ENCODE data around the gene DNAJC5G.
"Not testable (repeated sequence)": the region's sequence is repeated elsewhere in the genome, so short reads cannot be mapped to it uniquely, and the experiment has no call there.

DNAJC5G gene

GRCh38 chr2:27280826-27281225 is 5.6 kb downstream of the DNAJC5G start:
- no peak for FAIRE-seq
- no peak for DNase-seq (ENCODE audit: low spot score)

DNA sequence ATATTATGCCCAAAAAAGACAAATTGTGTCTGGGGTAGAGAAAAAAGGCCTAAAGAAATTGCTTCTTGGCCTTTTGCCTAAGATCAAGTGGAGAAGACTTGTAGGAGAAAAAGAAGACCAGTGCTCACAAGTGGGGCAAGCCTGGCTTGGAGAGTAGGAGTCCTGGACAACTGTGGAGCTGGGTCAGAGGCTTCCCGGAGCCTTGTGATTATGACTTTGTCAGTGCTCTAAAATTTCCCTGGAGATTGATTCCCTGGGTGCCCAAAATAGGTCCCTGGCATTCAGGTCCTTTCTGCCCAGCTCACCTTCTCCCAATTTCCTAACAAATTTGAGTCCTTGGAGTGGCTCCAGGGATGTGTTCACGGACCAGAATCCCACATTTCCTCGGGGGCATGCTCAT is 6.2 kb downstream of the DNAJC5G start:
- DNase-seq (ENCODE audit: low spot score) (no peak), FAIRE-seq (no peak)

GRCh38 chr2:27281855-27282559 is 6.8 kb downstream of the DNAJC5G start, which contains the start of gene TRIM54:
TSS of gene TRIM54 (plus strand) at chr2:27282429. CDS start at chr2:27282732, 303 bp downstream.
- DNase-seq (ENCODE audit: low spot score) (peak; percentile 13), FAIRE-seq (no peak)

DNA sequence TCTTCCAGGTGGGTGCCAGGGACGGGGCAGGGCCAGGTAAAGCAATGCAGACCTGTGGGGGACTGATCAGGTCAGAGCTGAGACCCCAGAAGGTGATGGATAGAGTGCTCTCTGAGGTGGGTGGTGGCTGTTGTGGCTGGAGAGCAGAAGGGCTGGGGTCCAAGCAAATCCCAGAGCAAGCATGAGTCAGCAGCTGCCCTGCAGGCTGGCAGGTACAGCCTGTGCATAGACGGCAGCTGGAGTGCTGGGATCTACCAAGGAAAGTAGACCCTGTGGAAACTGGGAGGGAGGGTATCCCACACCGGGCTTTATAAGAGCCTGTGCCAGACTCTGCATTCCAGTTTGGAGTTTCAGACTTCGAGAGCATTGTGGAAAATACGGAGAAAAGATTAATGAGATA is 7.7 kb downstream of the DNAJC5G start:
- DNase-seq (ENCODE audit: low spot score): no peak
- FAIRE-seq: no peak

- FAIRE-seq (no peak), DNase-seq (ENCODE audit: low spot score) (no peak)
Observed at GRCh38 chr2:27284996-27285395, 9.8 kb downstream of the DNAJC5G start.

- FAIRE-seq: no peak
- DNase-seq (ENCODE audit: low spot score): no peak
Observed at GRCh38 chr2:27285481-27285880, 10.2 kb downstream of the DNAJC5G start.

GRCh38 chr2:27288610-27289009 is 13.4 kb downstream of the DNAJC5G start:
- no peak for FAIRE-seq
- no peak for DNase-seq (ENCODE audit: low spot score)

GRCh38 chr2:27290549-27290948 is 15.3 kb downstream of the DNAJC5G start:
- no peak for FAIRE-seq

DNA sequence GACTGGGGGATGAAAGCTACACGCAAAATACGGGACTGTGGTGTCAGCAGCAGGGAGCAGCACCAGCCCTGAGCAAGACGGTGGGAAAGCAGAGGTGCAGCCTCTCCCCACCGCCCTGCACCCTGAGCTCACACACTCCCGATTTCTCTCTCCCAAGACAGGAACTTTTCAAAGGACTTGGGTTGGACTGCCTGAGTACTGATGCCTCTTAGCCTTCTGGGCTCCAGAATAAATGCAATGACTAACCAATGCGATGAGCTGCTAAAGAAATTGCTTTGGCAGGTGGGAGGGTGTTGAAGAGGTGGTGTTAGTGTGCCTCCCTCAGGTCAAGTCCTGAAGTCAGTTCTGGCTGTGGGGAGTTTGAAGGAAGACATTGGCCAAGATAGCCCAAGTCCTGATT is 16.6 kb downstream of the DNAJC5G start:
- DNase-seq (ENCODE audit: low spot score) (no peak), FAIRE-seq (no peak)

More at GRCh38 chr2:27290549-27290948, 15.3 kb downstream of the DNAJC5G start:
- no peak for DNase-seq (ENCODE audit: low spot score)

DNA sequence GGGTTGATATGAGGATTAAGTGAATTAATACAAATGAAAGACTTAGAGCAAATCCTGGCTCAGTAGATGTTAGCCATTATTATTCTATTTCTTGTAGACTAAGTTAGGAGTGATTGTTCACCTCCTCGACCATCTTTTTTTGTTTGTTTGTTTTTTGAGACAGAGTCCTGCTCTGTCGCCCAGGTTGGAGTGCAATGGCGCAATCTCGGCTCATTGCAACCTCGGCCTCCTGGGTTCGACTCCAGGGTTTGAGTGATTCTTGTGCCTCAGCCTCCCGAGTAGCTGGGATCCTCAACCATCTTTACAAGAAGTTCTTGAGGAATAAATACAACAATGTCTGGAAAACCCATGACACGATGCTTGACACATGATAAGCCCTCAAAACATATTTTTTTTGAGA is 19.7 kb downstream of the DNAJC5G start:
- FAIRE-seq: no peak

DNA sequence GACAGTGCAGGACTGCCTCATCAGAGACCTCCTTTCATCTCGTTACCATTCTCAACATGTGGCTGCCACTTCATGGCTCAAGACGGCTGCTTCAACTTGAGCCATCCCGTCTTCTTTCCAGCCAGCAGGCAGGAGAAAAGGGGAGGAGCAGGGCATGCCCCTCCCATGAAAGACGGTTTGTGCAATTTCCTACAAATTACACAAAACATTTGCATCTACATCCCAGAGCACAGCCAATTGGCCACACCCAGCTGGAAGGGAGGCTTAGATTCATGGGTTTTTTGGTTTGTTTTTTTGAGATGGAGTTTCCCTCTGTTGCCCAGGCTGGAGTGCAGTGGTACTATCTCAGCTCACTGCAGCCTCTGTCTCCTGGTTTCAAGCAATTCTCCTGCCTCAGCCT is 21.2 kb downstream of the DNAJC5G start:
- no peak for DNase-seq (ENCODE audit: low spot score)
- FAIRE-seq: no peak

More for the DNA sequence above, 19.7 kb downstream of the DNAJC5G start:
- DNase-seq (ENCODE audit: low spot score): no peak

DNA sequence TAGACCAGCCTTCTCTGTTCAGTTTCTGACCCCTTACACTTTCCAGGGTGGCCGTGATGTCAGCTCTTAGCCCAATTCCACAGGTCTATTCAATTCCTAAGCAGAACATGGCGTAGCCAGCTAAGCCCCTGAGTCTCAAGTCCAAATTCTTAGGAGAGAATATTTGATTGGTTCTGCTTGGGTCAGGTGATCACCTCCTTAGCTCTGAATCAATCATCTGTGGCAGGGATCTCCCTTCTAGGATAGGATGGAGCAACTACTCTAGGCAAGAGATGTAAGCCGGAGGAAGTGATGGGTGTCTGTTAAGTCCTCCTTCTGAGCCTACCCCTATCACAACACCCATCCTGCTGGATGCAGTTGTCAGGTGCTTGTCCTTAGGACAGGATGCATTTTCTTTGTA is 22.0 kb downstream of the DNAJC5G start:
- FAIRE-seq: no peak
- no peak for DNase-seq (ENCODE audit: low spot score)

- no peak for DNase-seq (ENCODE audit: low spot score)
- no peak for FAIRE-seq
Observed at GRCh38 chr2:27298391-27299080, 23.3 kb downstream of the DNAJC5G start.

DNA sequence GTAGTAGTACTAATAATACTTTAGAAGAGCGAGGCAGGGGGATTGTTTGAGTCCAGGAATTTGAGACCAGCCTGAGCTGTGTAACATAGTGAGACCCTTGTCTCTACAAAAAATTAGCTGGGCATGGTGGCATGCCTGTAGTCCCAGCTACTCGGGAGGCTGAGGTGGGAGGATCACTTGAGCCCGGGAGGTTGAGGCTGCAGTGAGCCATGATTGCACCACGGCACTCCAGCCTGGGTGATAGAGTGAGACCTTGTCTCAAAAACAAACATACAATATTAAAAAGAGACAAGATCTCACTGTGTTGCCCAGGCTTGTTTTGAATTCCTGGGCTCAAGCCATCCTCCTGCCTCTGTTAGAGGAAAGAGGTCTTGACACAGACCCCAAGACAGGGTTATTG is 25.4 kb downstream of the DNAJC5G start:
- not testable (repeated sequence) for FAIRE-seq; DNase-seq (ENCODE audit: low spot score)

GRCh38 chr2:27303093-27304025 is 28.1 kb downstream of the DNAJC5G start:
- FAIRE-seq: peak; percentile 75
- DNase-seq (ENCODE audit: low spot score): peak; percentile 66

DNA sequence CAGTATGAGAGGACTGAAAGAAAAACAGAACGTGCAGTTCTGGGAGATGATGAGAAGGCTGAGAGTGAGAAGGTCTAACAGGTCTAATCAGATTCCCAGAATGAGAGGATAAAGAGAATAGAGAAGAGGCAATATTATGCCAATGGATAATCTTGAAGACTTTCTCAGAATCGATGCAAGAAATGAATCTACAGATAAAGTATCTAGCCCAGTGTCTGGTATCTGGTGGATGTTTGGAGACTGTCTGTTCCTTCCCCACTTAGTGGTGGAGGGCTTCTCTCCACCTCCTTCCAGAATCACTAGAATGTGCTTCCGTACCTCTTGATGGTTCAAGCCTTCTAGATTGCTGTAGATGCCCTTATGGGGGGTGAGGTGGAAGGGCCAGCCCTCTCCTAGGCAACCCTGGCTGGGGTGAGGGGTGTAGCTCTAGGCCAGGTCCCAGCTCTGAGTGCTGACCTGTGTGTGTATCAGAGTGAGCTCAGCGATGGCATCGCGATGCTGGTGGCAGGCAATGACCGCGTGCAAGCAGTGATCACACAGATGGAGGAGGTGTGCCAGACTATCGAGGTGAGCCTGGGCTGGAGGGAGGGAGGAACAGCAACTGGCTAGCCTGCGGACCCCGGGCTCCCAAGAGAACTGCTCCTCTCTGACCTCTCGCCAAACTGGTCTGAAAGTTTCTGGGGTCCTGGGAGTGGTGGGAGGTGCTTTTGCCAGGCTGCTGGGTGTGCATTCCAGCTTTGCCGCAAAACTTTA is 29.4 kb downstream of the DNAJC5G start:
- no peak for DNase-seq (ENCODE audit: low spot score)
- no peak for FAIRE-seq

DNA sequence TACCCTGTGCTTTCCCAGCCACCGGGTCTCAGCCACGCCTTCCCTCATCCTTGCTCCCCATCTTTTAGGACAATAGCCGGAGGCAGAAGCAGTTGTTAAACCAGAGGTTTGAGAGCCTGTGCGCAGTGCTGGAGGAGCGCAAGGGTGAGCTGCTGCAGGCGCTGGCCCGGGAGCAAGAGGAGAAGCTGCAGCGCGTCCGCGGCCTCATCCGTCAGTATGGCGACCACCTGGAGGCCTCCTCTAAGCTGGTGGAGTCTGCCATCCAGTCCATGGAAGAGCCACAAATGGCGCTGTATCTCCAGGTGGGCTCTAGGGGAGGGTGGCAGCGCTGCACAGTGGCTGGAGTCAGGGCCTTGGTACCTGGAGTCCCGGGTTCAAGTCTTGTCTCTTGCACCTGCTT is 30.3 kb downstream of the DNAJC5G start:
- no peak for FAIRE-seq
- no peak for DNase-seq (ENCODE audit: low spot score)

DNA sequence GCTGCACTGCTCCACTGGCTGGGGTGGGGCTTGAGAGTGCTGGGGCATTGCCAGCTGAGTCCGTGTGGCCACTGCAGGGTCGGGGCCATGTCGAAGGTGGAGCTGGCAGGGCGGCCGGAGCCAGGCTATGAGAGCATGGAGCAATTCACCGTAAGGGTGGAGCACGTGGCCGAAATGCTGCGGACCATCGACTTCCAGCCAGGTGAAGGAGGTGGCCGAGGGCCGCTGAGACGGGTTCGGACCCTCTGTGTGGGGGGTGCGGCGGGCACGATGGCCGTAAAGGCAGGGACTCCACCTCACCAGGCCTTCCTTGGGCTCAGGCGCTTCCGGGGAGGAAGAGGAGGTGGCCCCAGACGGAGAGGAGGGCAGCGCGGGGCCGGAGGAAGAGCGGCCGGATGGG is 30.9 kb downstream of the DNAJC5G start:
- DNase-seq (ENCODE audit: low spot score) (no peak), FAIRE-seq (no peak)

DNA sequence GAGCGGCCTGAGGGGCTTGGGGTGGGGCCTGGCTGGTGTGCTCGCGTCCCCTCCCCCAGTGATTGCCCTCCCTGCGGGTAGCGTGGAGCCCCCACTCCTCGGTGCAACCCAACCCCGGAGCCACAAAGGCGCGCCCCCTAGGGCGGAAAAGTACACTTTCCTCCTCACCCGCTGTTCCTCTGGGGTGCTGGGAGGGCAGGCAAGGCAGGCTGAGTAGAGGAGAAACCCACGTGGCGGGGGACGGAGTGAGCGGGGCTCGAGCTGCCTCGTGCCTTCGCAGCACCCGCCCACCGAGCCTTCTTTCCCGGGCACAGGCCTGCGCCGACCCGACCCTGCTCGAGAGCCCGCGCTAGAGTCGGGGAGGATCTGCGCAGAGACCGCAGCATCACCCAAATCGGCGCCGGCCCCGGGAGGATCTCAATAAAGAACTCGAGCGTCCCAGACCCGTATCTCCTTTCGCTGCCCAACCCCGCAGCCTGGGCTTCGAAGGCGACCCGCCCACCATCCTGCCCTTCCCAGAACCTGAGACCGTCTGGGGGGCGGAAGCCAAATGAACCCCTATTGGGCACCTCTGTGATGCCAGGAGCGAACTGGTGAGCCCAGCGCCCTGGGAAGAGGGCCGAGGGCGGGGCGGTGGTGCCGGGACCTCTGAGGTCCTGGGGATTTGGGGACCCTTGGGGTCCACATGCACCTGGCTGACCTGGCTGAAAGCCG is 31.5 kb downstream of the DNAJC5G start:
- DNase-seq (ENCODE audit: low spot score) (no peak), FAIRE-seq (no peak)

GRCh38 chr2:27307287-27307544 is 32.0 kb downstream of the DNAJC5G start:
- FAIRE-seq (no peak), DNase-seq (ENCODE audit: low spot score) (no peak)
